ENCODE measurements around the gene BCAS1. TPM values are rescaled to one million over a fixed set of nuclear protein-coding genes. Genes with fewer than 3 reads are reported as not detected.

Gene BCAS1
- total RNA-seq, 1 experiment from 2014 or later = 4.0 TPM

DNA sequence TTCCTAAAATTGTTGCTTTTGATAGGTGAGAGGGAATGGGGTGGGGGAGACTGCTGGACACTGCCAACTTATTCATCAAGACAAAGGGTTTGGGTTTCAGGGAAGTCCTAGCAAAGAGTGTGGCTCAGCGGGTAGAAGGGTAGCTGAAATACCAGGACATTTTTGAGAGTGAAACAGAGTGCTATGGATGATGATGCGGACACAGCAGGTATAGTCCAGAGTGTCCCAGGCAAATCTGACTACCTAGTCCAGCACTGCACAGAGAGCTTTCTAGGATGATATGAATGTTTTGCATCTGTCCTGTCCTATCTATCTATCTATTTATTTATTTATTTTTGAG is 154.3 kb downstream of the BCAS1 start:
- no TSS peak for BruUV-seq (replicated peaks)
- POLR2A ChIA-PET (ENCODE audit: unreplicated experiment) = interaction anchor here (0.5 to 0.7 kb wide), 5 partner anchors 25 to 730 kb away, joined by 3 to 11 read pairs (median 4); no protein-coding TSS in a partner anchor

DNA sequence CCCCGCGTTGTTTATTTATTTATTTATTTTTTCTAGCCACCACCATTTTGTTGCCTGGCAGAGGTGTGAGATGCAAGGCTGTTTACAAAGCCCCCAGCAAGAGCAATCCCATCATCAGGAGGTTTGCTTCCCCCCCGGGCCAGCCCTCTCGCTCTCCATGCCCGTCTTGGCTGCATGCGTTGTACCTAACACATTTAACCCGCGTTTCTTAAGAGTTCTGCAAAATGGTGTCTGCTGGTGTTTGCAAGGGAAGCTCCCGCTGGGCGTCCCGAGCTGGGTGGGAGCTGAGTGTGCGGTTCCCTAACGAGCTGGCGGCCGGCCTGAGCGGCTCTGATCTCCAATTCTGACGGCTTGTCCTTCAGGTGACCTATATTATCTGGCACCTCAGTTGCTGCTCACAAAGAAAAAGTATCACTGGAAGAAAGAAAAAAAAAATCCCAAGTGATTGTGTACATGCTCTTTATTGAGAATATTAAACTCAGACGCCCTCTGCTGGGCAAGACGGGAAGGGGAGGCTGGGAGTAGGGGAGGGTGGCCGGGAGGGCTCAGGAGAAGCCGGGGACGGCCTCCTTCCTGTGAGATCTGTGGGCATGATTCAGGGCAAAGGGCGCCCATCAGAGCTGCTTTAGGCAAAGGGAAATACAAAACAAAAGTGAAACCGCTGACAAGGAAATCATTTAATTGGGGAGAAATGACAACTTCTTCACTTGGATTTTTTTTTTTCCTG is 154.8 kb downstream of the BCAS1 start:
- intact Hi-C loops (cut with micrococcal nuclease; ENCODE audit: unreplicated experiment) = loop anchor here (1.0 to 5.0 kb wide), 10 partner anchors 25 to 336 kb away; partner anchors contain the start of gene ZNF217
- H3K36me3 ChIP-seq (ENCODE audit: low read depth) = no peaks in the 10 kb centered on the region
- BruUV-seq (replicated peaks) = no TSS peak
- peak; percentile 95 to 98 for DNase-seq
- H3K9me2 ChIP-seq (ENCODE audit: insufficient read depth) = no peaks in the 10 kb centered on the region
- H3K27ac ChIP-seq = peak overlapping the region; percentile 93
- peak; percentile 97 for TF ChIP-seq CTCF (conservative IDR thresholded peaks at IDR 0.05)
- TF ChIP-seq EZH2 (IDR thresholded peaks at IDR 0.05; ENCODE audit: low read depth) = no peak
- H3K9me3 ChIP-seq (ENCODE audit: insufficient read depth, low read depth) = no peaks in the 10 kb centered on the region
- H4K20me1 ChIP-seq (ENCODE audit: insufficient read depth) = no peaks in the 10 kb centered on the region
- H3K79me2 ChIP-seq (ENCODE audit: low read depth) = no peaks in the 10 kb centered on the region
- H3K4me3 ChIP-seq = peak overlapping the region; percentile 61
- H3F3A ChIP-seq (ENCODE audit: insufficient read depth, low read depth) = peaks cover 31% of the 10 kb centered on the region; the same call in 1 of the 2 replicates
- peak overlapping the region; percentile 89 for H2AFZ ChIP-seq
- H3K4me2 ChIP-seq = peak overlapping the region; percentile 87
- ChIA-PET POLR2A (ENCODE audit: unreplicated experiment) (interaction anchor here (0.5 to 0.7 kb wide), 6 partner anchors 14 to 729 kb away, joined by 3 to 11 read pairs (median 5); no protein-coding TSS in a partner anchor), CTCF (interaction anchor here (0.6 to 1.8 kb wide), 15 partner anchors 11 to 337 kb away, joined by 3 to 11 read pairs (median 4); no protein-coding TSS in a partner anchor)
- no peaks in the 10 kb centered on the region for H3K27me3 ChIP-seq (ENCODE audit: insufficient read depth, low read depth)
- H3K4me1 ChIP-seq (replicated peaks; ENCODE audit: insufficient read depth) = peaks cover 47% of the 10 kb centered on the region

More for the DNA sequence above, 154.3 kb downstream of the BCAS1 start:
- H3K79me2 ChIP-seq (ENCODE audit: low read depth) = no peaks in the 10 kb centered on the region
- no peaks in the 10 kb centered on the region for H3K27me3 ChIP-seq (ENCODE audit: insufficient read depth, low read depth)
- no peak for DNase-seq
- no peaks in the 10 kb centered on the region for H3K9me2 ChIP-seq (ENCODE audit: insufficient read depth)
- H4K20me1 ChIP-seq (ENCODE audit: insufficient read depth) = no peaks in the 10 kb centered on the region
- no peaks in the 10 kb centered on the region for H3K36me3 ChIP-seq (ENCODE audit: low read depth)
- peak overlapping the region; percentile 87 for H3K4me2 ChIP-seq
- TF ChIP-seq CTCF (conservative IDR thresholded peaks at IDR 0.05) (no peak), EZH2 (IDR thresholded peaks at IDR 0.05; ENCODE audit: low read depth) (no peak)
- no peaks in the 10 kb centered on the region for H3K9me3 ChIP-seq (ENCODE audit: insufficient read depth, low read depth)
- intact Hi-C loops (cut with micrococcal nuclease; ENCODE audit: unreplicated experiment) = loop anchor here (1.0 to 5.0 kb wide), 3 partner anchors 144 to 324 kb away; partner anchors contain the start of gene ZNF217
- CTCF ChIA-PET = interaction anchor here (0.7 to 1.8 kb wide), 12 partner anchors 10 to 338 kb away, joined by 3 to 11 read pairs (median 4); no protein-coding TSS in a partner anchor
- peaks cover 31% of the 10 kb centered on the region; the same call in 1 of the 2 replicates for H3F3A ChIP-seq (ENCODE audit: insufficient read depth, low read depth)
- peak overlapping the region; percentile 64; the same call in 1 of the 2 replicates for H2AFZ ChIP-seq
- H3K27ac ChIP-seq = peak overlapping the region; percentile 93
- peak overlapping the region; percentile 51; the same call in 1 of the 2 replicates for H3K4me3 ChIP-seq
- peaks cover 50% of the 10 kb centered on the region for H3K4me1 ChIP-seq (replicated peaks; ENCODE audit: insufficient read depth)

- peak overlapping the region; percentile 89; the same call in 1 of the 2 replicates for H2AFZ ChIP-seq
- ChIA-PET CTCF (interaction anchor here (0.6 to 1.3 kb wide), 6 partner anchors 20 to 336 kb away, joined by 3 to 6 read pairs (median 4); no protein-coding TSS in a partner anchor), POLR2A (ENCODE audit: unreplicated experiment) (interaction anchor here (0.7 kb wide), 1 partner anchor 14 kb away, joined by 7 read pairs; no protein-coding TSS in a partner anchor)
- peak overlapping the region; percentile 87 for H3K4me2 ChIP-seq
- H3F3A ChIP-seq (ENCODE audit: insufficient read depth, low read depth) = peaks cover 31% of the 10 kb centered on the region; the same call in 1 of the 2 replicates
- intact Hi-C loops (cut with micrococcal nuclease; ENCODE audit: unreplicated experiment) = loop anchor here (1.0 to 5.0 kb wide), 9 partner anchors 25 to 336 kb away; partner anchors contain the start of gene ZNF217
- peak overlapping the region; percentile 61 for H3K4me3 ChIP-seq
- H3K9me3 ChIP-seq (ENCODE audit: insufficient read depth, low read depth) = no peaks in the 10 kb centered on the region
- no peaks in the 10 kb centered on the region for H3K79me2 ChIP-seq (ENCODE audit: low read depth)
- H4K20me1 ChIP-seq (ENCODE audit: insufficient read depth) = no peaks in the 10 kb centered on the region
- H3K27ac ChIP-seq = peak overlapping the region; percentile 93
- DNase-seq = no peak
- H3K36me3 ChIP-seq (ENCODE audit: low read depth) = no peaks in the 10 kb centered on the region
- no peaks in the 10 kb centered on the region for H3K9me2 ChIP-seq (ENCODE audit: insufficient read depth)
- TF ChIP-seq EZH2 (IDR thresholded peaks at IDR 0.05; ENCODE audit: low read depth) (no peak), CTCF (conservative IDR thresholded peaks at IDR 0.05) (no peak)
- H3K4me1 ChIP-seq (replicated peaks; ENCODE audit: insufficient read depth) = peaks cover 47% of the 10 kb centered on the region
- H3K27me3 ChIP-seq (ENCODE audit: insufficient read depth, low read depth) = no peaks in the 10 kb centered on the region
- BruUV-seq (replicated peaks) = no TSS peak
These were observed 155.5 kb downstream of the BCAS1 start for GRCh38 chr20:53914781-53915445.
